NCI-H526 treated with DMSO at 0.1 percent for 48 hours (cell line): ENCODE results near the gene OR8U1.
"Not testable (repeated sequence)": the region's sequence is repeated elsewhere in the genome, so short reads cannot be mapped to it uniquely, and the experiment has no call there.

Experiments
- DNase-seq: peaks from one replicate; lab custom pipeline; 2025; lab: John Stamatoyannopoulos, UW

OR8U1 gene

DNA sequence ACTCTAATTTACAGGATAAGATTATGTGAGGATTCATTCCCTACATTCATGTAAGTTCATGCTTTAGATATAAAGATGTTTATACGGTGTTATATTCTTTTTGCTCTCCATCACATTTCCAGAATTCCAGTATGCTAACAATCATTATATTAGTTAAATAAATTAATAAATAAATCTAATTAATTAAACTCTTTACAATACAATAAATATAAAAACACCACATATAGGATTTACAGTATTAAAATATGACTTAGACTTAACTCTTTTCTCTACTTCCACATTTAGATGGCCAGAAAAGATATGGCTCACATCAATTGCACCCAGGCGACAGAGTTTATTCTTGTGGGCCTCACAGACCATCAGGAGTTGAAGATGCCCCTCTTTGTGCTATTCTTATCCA lies at the start of gene OR8U1:
Gene OR8U1, plus strand, starts transcription at position 301 of the 400 bp plus-strand sequence. Its CDS starts 0 bp downstream, at position 301.
- no peak for DNase-seq

DNA sequence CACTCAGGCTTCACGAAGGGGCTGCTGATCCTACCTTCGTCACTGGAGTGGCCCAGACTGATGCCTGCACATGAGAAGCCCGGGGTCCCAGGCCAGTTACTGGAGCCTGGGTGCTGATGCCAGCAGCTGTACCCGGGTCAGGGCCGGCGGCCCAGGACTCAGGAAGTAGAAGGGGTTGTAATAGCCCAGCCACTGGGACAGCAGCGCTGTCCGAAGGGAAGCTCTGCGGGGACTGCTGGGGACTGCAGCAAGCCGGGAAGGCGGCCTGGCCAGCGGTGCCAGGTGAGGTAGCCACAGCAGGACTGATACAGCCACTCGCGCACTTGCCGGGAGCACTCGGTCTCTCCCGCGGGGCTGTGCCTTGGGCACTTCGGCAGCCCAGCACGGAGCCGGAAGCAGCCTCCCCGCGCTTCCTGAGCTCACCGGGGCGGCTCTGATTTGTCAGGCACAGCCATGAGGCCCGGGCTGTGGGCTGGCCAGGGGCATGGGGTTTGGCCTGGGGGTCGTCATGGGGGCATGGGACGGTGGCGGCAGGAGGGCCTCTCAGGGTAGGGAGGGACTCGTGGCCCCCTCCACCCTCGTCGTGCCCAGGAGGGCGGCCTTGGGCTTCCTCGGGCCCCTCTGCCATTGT lies 43.4 kb upstream of the OR8U1 start:
- DNase-seq, result no peak

- no peak for DNase-seq
Observed at GRCh38 chr11:56333156-56333555, 42.3 kb upstream of the OR8U1 start.

GRCh38 chr11:56340289-56340688 lies 35.1 kb upstream of the OR8U1 start:
- DNase-seq, result no peak

DNA sequence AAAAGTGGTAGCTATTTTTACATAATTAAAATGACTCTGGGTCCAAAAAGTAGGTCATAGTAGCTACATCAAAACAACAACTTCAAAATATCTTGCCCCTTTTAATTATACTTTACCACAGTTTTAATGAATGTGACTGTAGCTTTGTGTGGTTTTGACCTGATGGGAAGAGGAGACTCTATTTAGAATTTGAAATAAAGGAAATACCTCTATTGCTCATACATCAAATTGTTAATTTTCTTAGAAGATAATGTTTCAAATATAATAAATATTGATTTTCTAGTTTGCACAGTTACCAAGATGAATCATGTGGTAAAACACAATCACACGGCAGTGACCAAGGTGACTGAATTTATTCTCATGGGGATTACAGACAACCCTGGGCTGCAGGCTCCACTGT lies 29.7 kb upstream of the OR8U1 start, which contains the start of gene OR8K1:
Gene OR8K1, plus strand, starts transcription at position 301 of the 400 bp plus-strand sequence. Its CDS starts 0 bp downstream, at position 301.
- no peak for DNase-seq

DNA sequence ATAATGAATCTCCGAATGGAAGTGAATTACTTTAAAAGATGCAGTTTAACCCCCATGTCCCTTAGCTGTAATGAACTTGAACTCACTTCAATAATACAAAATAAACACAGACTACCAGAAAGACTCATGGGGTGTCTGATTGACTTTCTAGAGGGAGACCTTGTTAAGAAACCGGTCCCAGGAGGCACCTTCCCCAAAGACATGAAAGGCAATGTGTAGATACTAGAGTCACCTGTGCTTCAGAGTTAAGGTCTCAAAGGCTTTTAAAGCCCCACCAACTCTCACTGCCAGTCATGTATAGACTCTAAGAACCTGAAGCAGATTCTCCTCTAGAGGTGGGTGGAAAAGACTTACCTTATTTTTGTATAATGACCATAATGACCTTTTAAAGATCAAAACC lies 21.4 kb upstream of the OR8U1 start, which contains the start of gene OR8J1:
Gene OR8J1, plus strand, starts transcription at position 301 of the 400 bp plus-strand sequence. CDS start 5,956 bp downstream, outside the sequence.
- DNase-seq, result no peak

GRCh38 chr11:56380120-56380519 lies 4.7 kb downstream of the OR8U1 start:
- no peak for DNase-seq

- no peak for DNase-seq
Observed at GRCh38 chr11:56394381-56394780, 19.0 kb downstream of the OR8U1 start.

DNA sequence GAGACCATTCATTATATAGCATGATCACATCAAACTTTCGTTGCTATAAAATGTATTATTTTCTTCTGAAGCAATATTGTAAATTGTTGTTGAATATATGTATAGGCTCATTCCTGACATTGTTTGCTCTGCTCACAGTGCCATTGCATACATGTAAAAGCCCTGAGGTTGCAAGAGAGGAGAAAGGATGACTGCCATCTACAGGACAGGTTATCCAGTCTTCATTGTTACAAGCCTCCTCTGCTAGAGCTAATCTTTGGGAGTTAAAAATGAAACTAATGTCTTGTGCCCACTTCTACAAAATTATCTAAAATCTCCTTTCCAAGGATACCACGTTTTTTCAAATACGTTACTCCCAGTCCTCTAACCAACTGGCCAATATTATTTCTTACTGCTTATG lies 20.6 kb downstream of the OR8U1 start:
- no peak for DNase-seq

- not testable (repeated sequence) for DNase-seq
Observed at GRCh38 chr11:56401858-56402461, 26.5 kb downstream of the OR8U1 start.

DNA sequence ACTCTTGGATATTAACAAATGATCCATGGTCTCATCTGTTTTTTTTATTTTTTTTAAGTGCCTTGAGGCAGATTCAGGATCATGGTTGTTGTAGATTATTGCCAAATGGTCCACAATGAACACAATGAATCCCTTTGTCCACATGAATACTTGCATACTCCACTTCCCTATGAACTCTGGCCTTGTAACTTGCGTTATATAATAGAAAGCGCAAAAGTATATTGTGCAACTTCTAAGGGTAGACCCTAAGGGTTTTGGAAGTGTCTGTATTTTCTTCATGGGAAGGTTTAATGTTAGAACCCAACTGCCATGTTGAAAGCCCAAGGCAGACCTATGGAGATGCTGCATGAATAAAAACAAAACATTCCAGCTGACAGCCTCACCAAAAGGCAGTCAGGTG lies 29.0 kb downstream of the OR8U1 start:
- DNase-seq, result no peak

- DNase-seq, result no peak
Observed at GRCh38 chr11:56410801-56411200, 35.4 kb downstream of the OR8U1 start.

DNA sequence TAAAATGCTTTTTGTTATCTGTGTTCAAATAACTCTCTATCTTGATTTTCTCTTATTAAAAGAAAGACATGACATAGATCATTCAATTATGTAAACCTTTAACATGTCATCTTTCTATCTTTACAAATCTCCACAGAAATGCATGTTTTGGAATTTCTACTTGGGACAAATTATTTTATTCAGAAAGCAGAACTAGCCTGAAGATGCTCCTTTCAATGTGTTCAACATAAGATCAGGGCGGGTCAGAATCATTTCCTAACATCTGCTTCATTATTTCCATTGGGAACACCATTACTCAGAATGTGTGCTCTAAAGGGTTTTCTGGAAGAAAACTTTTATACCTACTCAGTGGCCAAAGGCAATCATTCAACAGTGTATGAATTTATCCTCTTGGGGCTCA lies 37.0 kb downstream of the OR8U1 start, which contains the start of gene OR5AL1:
Gene OR5AL1, plus strand, starts transcription at position 301 of the 400 bp plus-strand sequence.
- no peak for DNase-seq
